Ovary (tissue), 3 donors: ENCODE data around the gene CMTM7.

Experiments used
- CTCF ChIP-seq, 3 donors: fragments of 450-650 bp in 2 of 3; fragments of 200-600 bp in 1 of 3; IDR thresholded peaks; one replicate each; pipeline versions ENCODE4 v1.5.1 to v1.8.0; 2016 to 2022; ENCODE audit warnings: antibody characterized with exemption in 3 of 3, mild to moderate bottlenecking in 1 of 3
- POLR2A ChIP-seq: fragments of 450-650 bp; IDR thresholded peaks from one replicate; pipeline ENCODE4 v1.6.1; 2017; ENCODE audit warnings: antibody characterized with exemption, mild to moderate bottlenecking, moderate library complexity
- donor health status: DM: no; HTN: no; CAD: no.

DNA sequence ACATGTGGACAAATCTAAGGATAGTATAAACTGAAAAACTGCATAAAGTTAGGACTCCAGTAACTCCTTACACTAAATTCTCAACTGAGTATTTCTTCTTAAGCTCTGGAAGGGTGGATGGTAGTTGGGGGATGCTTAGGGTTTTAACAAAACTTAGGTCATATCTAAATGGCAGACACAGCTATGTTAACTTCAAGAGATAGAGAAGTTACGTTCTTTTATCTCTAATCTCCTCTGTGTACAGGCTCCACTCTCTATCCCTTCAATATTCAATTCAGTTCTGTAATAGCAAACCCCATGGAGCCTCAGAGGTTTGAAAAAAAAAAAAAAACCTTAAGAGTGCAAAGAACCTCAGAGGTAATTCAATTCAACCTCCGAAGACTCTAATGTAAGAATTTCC lies 107.9 kb downstream of the CMTM7 start:
- TF ChIP-seq CTCF (IDR thresholded peaks at IDR 0.05) (no peak), POLR2A (no peak)
